ENCODE data around the gene RIC8B. TPM values are rescaled to one million over a fixed set of nuclear protein-coding genes. Genes with fewer than 3 reads are reported as not detected.

The RIC8B gene
- total and polyA plus RNA-seq, 2 of the 8 experiments (the other 6 are each of a cell fraction or from before 2014, with no cell fraction given): 8.2 to 25.3 TPM

- H3K27ac ChIP-seq (ENCODE audit: low read depth, low read length): no peak overlapping the region
- no peak overlapping the region for H3K4me2 ChIP-seq (ENCODE audit: insufficient read depth in 1 of 2, low read depth in 2 of 2, low read length in 2 of 2)
- H3K4me3 ChIP-seq (ENCODE audit: extremely low read depth in 1 of 4, insufficient read depth in 2 of 4, low read depth in 3 of 4, low read length in 4 of 4): no peak overlapping the region
- no peak overlapping the region for H3K4ac ChIP-seq (replicated peaks; ENCODE audit: insufficient read length, low read depth, low read length)
- no peak for FAIRE-seq
- no peak overlapping the region for H2BK12ac ChIP-seq (ENCODE audit: low read depth, low read length)
- no peak overlapping the region for H2BK120ac ChIP-seq (replicated peaks; ENCODE audit: low read depth, low read length)
- 83% methylated on average over 3 of the region's 3 CpGs; no CpG with 5 or more reads in 1 of the 2 experiments for WGBS, 2 experiments (ENCODE audit: extremely low coverage in 1 of 2, insufficient coverage in 1 of 2, insufficient read length in 1 of 2, insufficient replicate concordance in 2 of 2, low coverage in 1 of 2, low lambda C conversion rate in 2 of 2, missing lambda C conversion rate in 1 of 2)
- no peak overlapping the region for H4K8ac ChIP-seq (ENCODE audit: extremely low read depth, insufficient read depth, low read length)
- no peak overlapping the region for H4K5ac ChIP-seq (ENCODE audit: insufficient read length, low read depth, low read length)
- no peaks in the 10 kb centered on the region for H3K36me3 ChIP-seq (ENCODE audit: control insufficient read depth in 2 of 4, insufficient read depth in 4 of 4, low read length in 3 of 4)
- H3K4me1 ChIP-seq (replicated peaks in 1 of 4; ENCODE audit: control insufficient read depth in 3 of 4, insufficient read depth in 4 of 4, low read length in 3 of 4): no peaks in the 10 kb centered on the region
- H2AFZ ChIP-seq (ENCODE audit: low read length): no peak overlapping the region
- no peak overlapping the region for H3K56ac ChIP-seq (replicated peaks; ENCODE audit: insufficient read length, low read depth, low read length)
- no peaks in the 10 kb centered on the region for H3K27me3 ChIP-seq (replicated peaks in 1 of 4; ENCODE audit: control insufficient read depth in 3 of 4, extremely low read depth in 1 of 4, insufficient read depth in 3 of 4, low read length in 3 of 4)
- ChIA-PET CTCF (ENCODE audit: partially characterized antibody) (no interaction called here), POLR2A (ENCODE audit: partially characterized antibody) (no interaction called here)
- DNase-seq (ENCODE audit: low read depth in 1 of 2, low spot score in 2 of 2): no peak
- H3K9me3 ChIP-seq (ENCODE audit: insufficient read depth in 2 of 2, low read depth in 1 of 2, low read length in 1 of 2): no peaks in the 10 kb centered on the region
- H3K9ac ChIP-seq (replicated peaks in 1 of 4; ENCODE audit: extremely low read depth in 1 of 4, low read depth in 3 of 4, low read length in 3 of 4): no peak overlapping the region
- no peaks in the 10 kb centered on the region; the same call in 1 of the 2 replicates for H3K23me2 ChIP-seq (ENCODE audit: low read depth, low read length)
- no peak overlapping the region for H2AK5ac ChIP-seq (ENCODE audit: low read depth, low read length)
- no peaks in the 10 kb centered on the region for H4K20me1 ChIP-seq (replicated peaks in 1 of 2; ENCODE audit: control insufficient read depth in 1 of 2, insufficient read depth in 2 of 2, low read length in 2 of 2)
- H3K79me1 ChIP-seq (ENCODE audit: low read depth, low read length): no peaks in the 10 kb centered on the region
- H3K14ac ChIP-seq (ENCODE audit: insufficient read length): no peak overlapping the region
- no peak overlapping the region for H2BK15ac ChIP-seq (ENCODE audit: low read length)
- no peak overlapping the region for H4K91ac ChIP-seq (replicated peaks; ENCODE audit: insufficient read length, low read length)
- H3K79me2 ChIP-seq (ENCODE audit: control insufficient read depth in 1 of 2, insufficient read depth in 2 of 2, low read length in 2 of 2): no peaks in the 10 kb centered on the region
- no peak overlapping the region for H2BK5ac ChIP-seq (ENCODE audit: low read depth, low read length)
- H3K23ac ChIP-seq (ENCODE audit: insufficient read length): no peak overlapping the region
- no peak for TF ChIP-seq POLR2A (IDR thresholded peaks at IDR 0.05; ENCODE audit: control extremely low read depth in 1 of 2, low read depth in 2 of 2, low read length in 2 of 2)
- no peak for TF ChIP-seq BRCA1 (IDR thresholded peaks at IDR 0.05; ENCODE audit: low read depth, low read length)
- TF ChIP-seq BACH1 (IDR thresholded peaks at IDR 0.05; ENCODE audit: low read length): no peak
- TF ChIP-seq JUND (IDR thresholded peaks at IDR 0.05; ENCODE audit: low read length): no peak
- no peak for TF ChIP-seq BCL11A (IDR thresholded peaks at IDR 0.05; ENCODE audit: low read depth in 2 of 2, low read length in 2 of 2)
- TF ChIP-seq PHF8 (conservative IDR thresholded peaks at IDR 0.05; ENCODE audit: low read depth, low read length): no peak
- no peak for TF ChIP-seq SIX5 (IDR thresholded peaks at IDR 0.05; ENCODE audit: low read depth, low read length)
- no peak overlapping the region for H3K18ac ChIP-seq (ENCODE audit: extremely low read depth, low read length)
- H2BK20ac ChIP-seq (ENCODE audit: low read length): no peak overlapping the region
Observed at GRCh38 chr12:106934277-106934676, 159.8 kb downstream of the RIC8B start.
